ENCODE measurements around the gene NGEF.

GRCh38 chr2:233060980-233061590, 48.0 kb upstream of the NGEF start:
- TF ChIP-seq CTCF (tag by site-specific recombination; IDR thresholded peaks at IDR 0.05) (no peak), ZFP37 (tag by site-specific recombination; IDR thresholded peaks at IDR 0.05) (no peak), PRDM1 (tag by site-specific recombination; IDR thresholded peaks at IDR 0.05) (no peak), ZSCAN16 (tag by site-specific recombination; IDR thresholded peaks at IDR 0.05) (no peak), PRDM4 (tag by site-specific recombination; IDR thresholded peaks at IDR 0.05) (no peak)

Measured in HEK293 (cell line).